H1 (cell line): ENCODE data around the gene FUT2. TPM values are rescaled to one million over a fixed set of nuclear protein-coding genes. Genes with fewer than 3 reads are reported as not detected.

Experiments used
- CTCF ChIA-PET: fragments of 300-600 bp; sonication (Branson Sonifier 250); formaldehyde crosslinking; loops from one replicate; lab custom pipeline; 2021; ENCODE audit not compliant: partially characterized antibody; lab: Charles Lee
- POLR2A ChIA-PET: fragments of 300-600 bp; sonication (Branson Sonifier 250); formaldehyde crosslinking; loops from one replicate; lab custom pipeline; 2021; ENCODE audit warnings: inconsistent platforms; ENCODE audit not compliant: partially characterized antibody; lab: Charles Lee
- DNase-seq, 2 experiments: peaks; one replicate each; pipeline versions ENCODE4 v3.0.0 to v3.0.0-alpha.2; 2010 to 2022; ENCODE audit warnings: low spot score in 2 of 2, low read depth in 1 of 2, mixed read lengths in 1 of 2
- FAIRE-seq: peaks from 2 replicates; lab custom pipeline; 2011; peaks lifted over from hg19 to GRCh38; lab: Jason Lieb, UNC
- H2AFZ ChIP-seq: 2 replicates; pipeline ENCODE4 v1.8.1; 2012; ENCODE audit warnings: low read length, inconsistent platforms
- H2AK5ac ChIP-seq: 2 replicates; pipeline ENCODE4 v1.6.1; 2013; ENCODE audit warnings: low read depth, low read length
- H2BK120ac ChIP-seq: replicated peaks from 2 replicates; pipeline ENCODE3; 2013; ENCODE audit warnings: low read depth, low read length, inconsistent platforms
- H2BK12ac ChIP-seq: 2 replicates; pipeline ENCODE4 v1.6.1; 2013; ENCODE audit warnings: low read depth, low read length
- H2BK15ac ChIP-seq: 2 replicates; pipeline ENCODE4 v1.6.1; 2013; ENCODE audit warnings: low read length
- H2BK20ac ChIP-seq: 2 replicates; pipeline ENCODE4 v1.6.1; 2013; ENCODE audit warnings: low read length
- H2BK5ac ChIP-seq: 2 replicates; pipeline ENCODE4 v1.6.1; 2013; ENCODE audit warnings: low read depth, low read length
- H3K14ac ChIP-seq: 2 replicates; pipeline ENCODE4 v1.6.1; 2013; ENCODE audit warnings: inconsistent platforms; ENCODE audit not compliant: insufficient read length
- H3K18ac ChIP-seq: 2 replicates; pipeline ENCODE4 v1.6.1; 2013; ENCODE audit warnings: low read length; ENCODE audit errors: extremely low read depth
- H3K23ac ChIP-seq: 2 replicates; pipeline ENCODE4 v1.6.1; 2013; ENCODE audit warnings: inconsistent platforms; ENCODE audit not compliant: insufficient read length
- H3K23me2 ChIP-seq: 2 replicates; pipeline ENCODE4 v1.6.1; 2013; ENCODE audit warnings: low read depth, low read length
- H3K27ac ChIP-seq: 2 replicates; pipeline ENCODE4 v1.6.1; 2011; ENCODE audit warnings: low read depth, low read length, inconsistent platforms
- H3K27me3 ChIP-seq, 4 experiments: replicated peaks in 1 of 4; 1 replicate in 1 of 4; 2 replicates in 3 of 4; pipeline versions ENCODE4 v1.6.1 to v1.8.1; 2011 to 2013; ENCODE audit warnings: low read length in 3 of 4, mild to moderate bottlenecking in 3 of 4, inconsistent platforms in 2 of 4, mixed read lengths in 2 of 4, moderate library complexity in 1 of 4; ENCODE audit not compliant: control insufficient read depth in 3 of 4, insufficient read depth in 3 of 4; ENCODE audit errors: extremely low read depth in 1 of 4
- H3K36me3 ChIP-seq, 4 experiments: 2 replicates each; pipeline versions ENCODE4 v1.6.1 to v1.8.1; 2011 to 2013; ENCODE audit warnings: mild to moderate bottlenecking in 4 of 4, low read length in 3 of 4, moderate library complexity in 2 of 4, control low read depth in 1 of 4, inconsistent platforms in 1 of 4; ENCODE audit not compliant: insufficient read depth in 4 of 4, control insufficient read depth in 2 of 4
- H3K4ac ChIP-seq: replicated peaks from 2 replicates; pipeline ENCODE3; 2013; ENCODE audit warnings: low read length, low read depth, mixed read lengths, inconsistent platforms; ENCODE audit not compliant: insufficient read length
- H3K4me1 ChIP-seq, 4 experiments: replicated peaks in 1 of 4; 1 replicate in 1 of 4; 2 replicates in 3 of 4; pipeline versions ENCODE4 v1.6.1 to v1.8.1; 2011 to 2013; ENCODE audit warnings: low read length in 3 of 4, inconsistent platforms in 2 of 4, mixed read lengths in 1 of 4; ENCODE audit not compliant: insufficient read depth in 4 of 4, control insufficient read depth in 3 of 4
- H3K4me2 ChIP-seq, 2 experiments: 2 replicates each; pipeline versions ENCODE4 v1.6.1 to v1.8.1; 2011 to 2013; ENCODE audit warnings: low read depth in 2 of 2, low read length in 2 of 2, control low read depth in 1 of 2, inconsistent platforms in 1 of 2, mild to moderate bottlenecking in 1 of 2; ENCODE audit not compliant: insufficient read depth in 1 of 2
- H3K4me3 ChIP-seq, 4 experiments: fragments of 200-600, 300-600 bp in 1 of 4; sonication (generic), shearing (Covaris generic), sonication (Bioruptor Twin) in 1 of 4; 2 replicates each; pipeline versions ENCODE4 v1.5.1 to v1.8.1; 2011 to 2016; ENCODE audit warnings: low read length in 4 of 4, low read depth in 3 of 4, control low read depth in 2 of 4, inconsistent platforms in 2 of 4, mild to moderate bottlenecking in 2 of 4, mixed read lengths in 1 of 4, moderate library complexity in 1 of 4; ENCODE audit not compliant: insufficient read depth in 2 of 4; ENCODE audit errors: extremely low read depth in 1 of 4
- H3K56ac ChIP-seq: replicated peaks from 2 replicates; pipeline ENCODE3; 2013; ENCODE audit warnings: low read depth, mild to moderate bottlenecking, mixed read lengths, low read length, inconsistent platforms; ENCODE audit not compliant: insufficient read length
- H3K79me1 ChIP-seq: 2 replicates; pipeline ENCODE4 v1.6.1; 2013; ENCODE audit warnings: low read depth, low read length, control low read depth
- H3K79me2 ChIP-seq, 2 experiments: 2 replicates each; pipeline versions ENCODE4 v1.6.1 to v1.8.1; 2012 to 2013; ENCODE audit warnings: low read length in 2 of 2, mild to moderate bottlenecking in 2 of 2, inconsistent platforms in 1 of 2; ENCODE audit not compliant: insufficient read depth in 2 of 2, control insufficient read depth in 1 of 2
- H3K9ac ChIP-seq, 4 experiments: replicated peaks in 1 of 4; 1 replicate in 1 of 4; 2 replicates in 3 of 4; pipeline versions ENCODE4 v1.6.1 to v1.8.1; 2011 to 2013; ENCODE audit warnings: low read depth in 3 of 4, low read length in 3 of 4, control low read depth in 2 of 4, mild to moderate bottlenecking in 2 of 4, moderate library complexity in 2 of 4, inconsistent platforms in 1 of 4; ENCODE audit errors: extremely low read depth in 1 of 4
- H3K9me3 ChIP-seq, 2 experiments: 2 replicates each; pipeline versions ENCODE4 v1.6.1 to v1.8.1; 2012 to 2013; ENCODE audit warnings: mild to moderate bottlenecking in 2 of 2, moderate library complexity in 2 of 2, control low read depth in 1 of 2, inconsistent platforms in 1 of 2, low read depth in 1 of 2, low read length in 1 of 2, mixed read lengths in 1 of 2; ENCODE audit not compliant: insufficient read depth in 2 of 2
- H4K20me1 ChIP-seq, 2 experiments: replicated peaks in 1 of 2; 2 replicates each; pipeline versions ENCODE3 to v1.8.1; 2011 to 2013; ENCODE audit warnings: inconsistent platforms in 2 of 2, low read length in 2 of 2, mild to moderate bottlenecking in 1 of 2; ENCODE audit not compliant: insufficient read depth in 2 of 2, control insufficient read depth in 1 of 2
- H4K5ac ChIP-seq: 2 replicates; pipeline ENCODE4 v1.6.1; 2013; ENCODE audit warnings: low read length, low read depth, mixed read lengths, inconsistent platforms; ENCODE audit not compliant: insufficient read length
- H4K8ac ChIP-seq: 2 replicates; pipeline ENCODE4 v1.8.0; 2013; ENCODE audit warnings: mild to moderate bottlenecking, moderate library complexity, low read length, inconsistent platforms; ENCODE audit not compliant: insufficient read depth; ENCODE audit errors: extremely low read depth
- H4K91ac ChIP-seq: replicated peaks from 2 replicates; pipeline ENCODE3; 2013; ENCODE audit warnings: low read length, mixed read lengths, inconsistent platforms; ENCODE audit not compliant: insufficient read length
- WGBS, 2 experiments: shearing (Covaris generic) in 1 of 2; methylation state at CpG; one replicate each; pipeline versions ENCODE4 v1.1.6 to v1.1.7; 2013 to 2015; ENCODE audit warnings: low lambda C conversion rate in 2 of 2, mixed read lengths in 2 of 2, inconsistent platforms in 1 of 2, low coverage in 1 of 2, missing lambda C conversion rate in 1 of 2; ENCODE audit not compliant: insufficient replicate concordance in 2 of 2, insufficient coverage in 1 of 2, insufficient read length in 1 of 2; ENCODE audit errors: extremely low coverage in 1 of 2, missing lambda C conversion rate in 1 of 2; 5-methylcytosine and 5-hydroxymethylcytosine counted together
- polyA plus RNA-seq, 7 experiments: library from polyadenylated mRNA; depleted of rRNA in 3 of 7; stranded (reverse) in 5 of 7; unstranded in 2 of 7; fragments of >200 nt in 5 of 7; fragments of 200-250 nt in 2 of 7; gene quantifications; 1 replicate in 5 of 7; 2 replicates in 1 of 7; 4 replicates in 1 of 7; pipeline versions ENCODE4 v1.2.1 to v1.2.3, GENCODE V29; 2011 to 2013; ENCODE audit warnings: missing spikeins in 2 of 7, mixed read lengths in 2 of 7
- total RNA-seq: library from RNA; stranded (reverse); fragmentation: NEBNext Ultra II Directional; extraction: Animal tissue kit (Norgen Biotek cat#: 25700); gene quantifications from 2 replicates; pipeline ENCODE4 v1.2.1, GENCODE V29; 2021
- TF ChIP-seq, protein P1 (sequence below): IDR thresholded peaks from 2 replicates; pipeline ENCODE4 v1.6.1; 2012; ENCODE audit warnings: inconsistent platforms

The FUT2 gene
- total and polyA plus RNA-seq, 2 of the 8 experiments (the other 6 are each of a cell fraction or from before 2014, with no cell fraction given), result 5.0 to 5.6 TPM

- Histone ChIP-seq H2AK5ac (no peak overlapping the region), H3K9ac (no peak overlapping the region), H3K56ac (no peak overlapping the region), H3K79me1 (no peaks in the 10 kb centered on the region), H3K27ac (no peak overlapping the region), H4K5ac (no peak overlapping the region), H2BK20ac (no peak overlapping the region), H3K36me3 (no peaks in the 10 kb centered on the region), H2AFZ (no peak overlapping the region), H3K14ac (no peak overlapping the region), H2BK5ac (no peak overlapping the region), H3K4me1 (peaks cover 0 to 7% (median 1%) of the 10 kb centered on the region in 4 experiments; a peak in 4 of 7 replicates), H3K4ac (no peak overlapping the region), H2BK15ac (no peak overlapping the region), H4K91ac (no peak overlapping the region), H3K18ac (no peak overlapping the region), H4K8ac (no peak overlapping the region), H3K27me3 (no peaks in the 10 kb centered on the region), H3K23ac (no peak overlapping the region), H3K9me3 (0 out of 4 replicates have a peak, but pooled peaks cover 0 to 3% of the 10 kb centered on the region in 2 experiments), H3K4me3 (no peak overlapping the region), H3K79me2 (peaks cover 0 to 11% of the 10 kb centered on the region in 2 experiments; a peak in 2 of 4 replicates), H4K20me1 (no peaks in the 10 kb centered on the region), H2BK120ac (no peak overlapping the region), H3K23me2 (peaks cover 11% of the 10 kb centered on the region), H2BK12ac (no peak overlapping the region), H3K4me2 (no peak overlapping the region)
- TF ChIP-seq, protein P1, sequence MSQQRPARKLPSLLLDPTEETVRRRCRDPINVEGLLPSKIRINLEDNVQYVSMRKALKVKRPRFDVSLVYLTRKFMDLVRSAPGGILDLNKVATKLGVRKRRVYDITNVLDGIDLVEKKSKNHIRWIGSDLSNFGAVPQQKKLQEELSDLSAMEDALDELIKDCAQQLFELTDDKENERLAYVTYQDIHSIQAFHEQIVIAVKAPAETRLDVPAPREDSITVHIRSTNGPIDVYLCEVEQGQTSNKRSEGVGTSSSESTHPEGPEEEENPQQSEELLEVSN, result no peak
- DNase-seq, result no peak
- ChIA-PET CTCF (interaction anchor here (0.7 kb wide), 2 partner anchors 16 to 169 kb away, joined by 3 read pairs; no protein-coding TSS in a partner anchor), POLR2A (interaction anchor here (1.0 kb wide), 1 partner anchor 25 kb away, joined by 4 read pairs; the partner anchor contains the start of gene NTN5)
- 87% methylated on average over 2 of the region's 2 CpGs; no CpG with 5 or more reads in 1 of the 2 experiments for WGBS, 2 experiments
- no peak for FAIRE-seq
Measured at GRCh38 chr19:48648134-48648533, 47.6 kb upstream of the FUT2 start.
